GM21447 (cell line): ENCODE measurements around the gene EXO1.
"Not testable (repeated sequence)": the region's sequence is repeated elsewhere in the genome, so short reads cannot be mapped to it uniquely, and the experiment has no call there.

Source experiments
- ATAC-seq: cut with Tn5 transposase; IDR thresholded peaks from one replicate; pipeline ENCODE4 v1.9.1; 2021; ENCODE audit not compliant: unreplicated experiment

The EXO1 gene

DNA sequence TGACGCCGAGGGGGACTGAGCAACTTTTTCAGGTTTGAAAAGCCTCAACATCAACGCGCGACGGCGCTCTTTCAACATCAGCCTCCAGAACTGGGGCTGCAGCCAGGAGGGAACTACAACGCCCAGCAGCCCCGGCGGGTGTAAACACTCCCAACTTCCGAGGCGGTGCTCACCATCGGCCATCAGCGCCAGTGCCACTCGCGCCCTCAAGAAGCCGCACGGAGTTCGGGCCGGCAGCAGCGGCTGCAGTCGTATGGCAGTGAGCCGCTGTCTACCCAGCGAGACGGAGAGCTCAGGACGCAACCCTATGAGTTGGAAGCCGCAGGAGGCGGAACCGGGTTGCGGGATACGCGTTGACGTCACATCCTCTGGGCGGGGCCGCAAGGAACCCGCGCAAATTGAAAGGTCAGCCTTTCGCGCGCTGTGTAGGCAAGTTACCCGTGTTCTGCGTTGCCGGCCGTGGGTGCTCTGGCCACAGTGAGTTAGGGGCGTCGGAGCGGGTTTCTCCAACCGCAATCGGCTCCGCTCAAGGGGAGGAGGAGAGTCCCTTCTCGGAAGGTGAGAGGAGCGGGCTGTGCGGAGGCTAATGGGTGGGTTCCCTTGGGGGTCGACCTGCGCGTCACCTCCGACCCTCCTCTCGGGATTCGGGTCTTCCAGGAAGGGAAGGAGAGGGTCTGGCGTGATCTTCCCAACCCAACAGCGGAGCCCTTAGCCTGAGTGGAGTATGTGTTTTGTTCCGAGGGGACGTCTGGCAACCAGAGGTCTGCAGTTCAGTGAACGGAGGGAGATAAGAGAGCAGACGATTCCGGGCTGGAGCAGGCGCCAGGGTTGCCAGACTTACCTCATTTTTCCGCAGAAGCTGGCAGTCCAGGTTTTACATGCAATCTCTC lies at the start of gene EXO1:
TSS of gene EXO1 (plus strand) at position 409 of the 890 bp plus-strand sequence. CDS start 2,222 bp downstream, outside the sequence.
- ATAC-seq: peak; percentile 95

DNA sequence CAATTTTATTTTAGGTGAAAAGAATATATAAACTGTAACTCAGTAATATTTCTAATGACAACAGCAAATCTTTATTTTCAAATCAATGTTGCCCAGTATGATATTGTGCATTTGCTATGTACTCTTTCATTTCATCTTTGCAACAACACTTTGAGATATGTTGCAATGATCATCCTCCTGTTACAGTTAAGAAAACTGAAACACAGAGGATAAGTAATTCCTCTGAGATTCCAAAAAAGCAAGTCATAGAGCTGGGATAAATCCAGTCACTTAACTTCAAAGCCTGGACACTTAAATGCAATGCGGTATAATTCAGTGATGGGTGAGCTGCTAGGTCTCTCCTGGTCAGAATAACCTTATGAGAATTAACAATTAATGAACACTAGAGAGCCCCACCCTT lies 48.6 kb upstream of the EXO1 start:
- ATAC-seq: no peak

DNA sequence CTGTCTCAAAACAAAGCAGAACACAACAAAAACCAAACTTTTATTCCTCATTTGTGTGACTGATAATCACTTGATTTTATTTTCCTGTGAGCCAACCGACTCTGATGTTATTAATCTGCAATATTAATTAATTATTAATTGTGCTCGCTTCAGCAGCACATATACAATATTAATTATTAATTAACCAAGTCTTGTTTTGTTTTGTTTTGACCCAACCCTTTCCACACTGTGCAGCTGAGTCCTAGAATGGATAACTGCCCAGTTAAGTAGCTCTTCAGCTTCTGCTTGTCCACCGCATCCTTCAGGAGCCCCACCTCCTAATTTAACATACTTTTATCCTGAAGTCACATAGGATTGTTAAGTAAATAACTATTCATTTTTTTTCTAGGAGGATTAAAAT lies 47.4 kb upstream of the EXO1 start:
- no peak for ATAC-seq

DNA sequence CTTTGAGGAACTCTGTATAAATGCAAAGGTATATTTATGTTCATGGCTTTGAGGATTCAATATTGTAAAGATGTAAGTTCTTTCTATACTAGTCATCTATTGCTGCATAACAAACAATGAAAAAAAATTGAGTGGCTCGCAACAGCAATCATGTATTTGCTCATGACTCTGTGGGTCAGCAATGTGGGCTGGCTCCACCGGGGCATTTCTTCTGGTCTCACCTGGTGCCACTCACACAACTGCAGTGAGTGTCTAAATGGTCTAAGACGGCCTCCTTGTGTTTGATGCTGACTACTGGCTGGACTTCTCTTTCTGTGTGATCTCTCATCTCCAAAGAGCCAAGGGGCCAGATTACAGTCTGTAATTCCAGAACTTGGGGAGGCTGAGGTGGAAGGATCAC lies 45.1 kb upstream of the EXO1 start:
- ATAC-seq: no peak

DNA sequence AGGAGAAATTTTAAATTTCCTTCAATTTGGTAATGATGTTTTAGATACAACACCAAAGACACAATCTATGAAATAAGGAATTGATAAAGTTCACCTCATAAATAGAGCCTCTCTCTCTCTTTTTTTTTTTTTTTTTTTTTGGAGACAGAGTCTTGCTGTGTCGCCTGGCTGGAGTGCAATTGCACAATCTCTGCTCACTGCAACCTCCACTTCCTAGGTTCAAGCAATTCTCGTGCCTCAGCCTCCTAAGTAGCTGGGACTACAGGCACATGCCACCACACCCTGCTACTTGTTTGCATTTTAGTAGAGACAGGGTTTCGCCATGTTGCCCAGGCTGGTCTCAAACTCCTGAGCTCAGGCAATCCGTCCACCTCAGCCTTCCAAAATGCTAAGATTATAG lies 43.3 kb upstream of the EXO1 start:
- not testable (repeated sequence) for ATAC-seq

DNA sequence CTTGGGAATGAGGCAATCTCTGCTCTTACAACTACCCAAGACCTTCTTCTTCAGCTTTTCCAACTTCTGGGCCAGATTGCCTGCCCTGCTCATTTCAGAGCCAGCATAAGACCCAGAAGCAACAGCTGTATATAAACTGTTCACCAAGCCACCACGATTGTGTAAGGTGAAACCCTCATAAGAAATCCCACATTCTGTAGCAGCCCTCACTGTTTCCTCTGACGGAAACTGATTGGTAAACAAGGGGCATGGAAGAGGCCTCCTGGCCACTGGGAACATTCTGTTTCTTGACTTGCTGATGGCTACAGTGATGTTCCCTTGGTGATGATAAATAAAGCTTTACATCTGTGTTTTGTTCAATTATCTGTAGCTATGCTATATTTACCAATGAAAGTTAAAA lies 39.7 kb upstream of the EXO1 start:
- no peak for ATAC-seq

DNA sequence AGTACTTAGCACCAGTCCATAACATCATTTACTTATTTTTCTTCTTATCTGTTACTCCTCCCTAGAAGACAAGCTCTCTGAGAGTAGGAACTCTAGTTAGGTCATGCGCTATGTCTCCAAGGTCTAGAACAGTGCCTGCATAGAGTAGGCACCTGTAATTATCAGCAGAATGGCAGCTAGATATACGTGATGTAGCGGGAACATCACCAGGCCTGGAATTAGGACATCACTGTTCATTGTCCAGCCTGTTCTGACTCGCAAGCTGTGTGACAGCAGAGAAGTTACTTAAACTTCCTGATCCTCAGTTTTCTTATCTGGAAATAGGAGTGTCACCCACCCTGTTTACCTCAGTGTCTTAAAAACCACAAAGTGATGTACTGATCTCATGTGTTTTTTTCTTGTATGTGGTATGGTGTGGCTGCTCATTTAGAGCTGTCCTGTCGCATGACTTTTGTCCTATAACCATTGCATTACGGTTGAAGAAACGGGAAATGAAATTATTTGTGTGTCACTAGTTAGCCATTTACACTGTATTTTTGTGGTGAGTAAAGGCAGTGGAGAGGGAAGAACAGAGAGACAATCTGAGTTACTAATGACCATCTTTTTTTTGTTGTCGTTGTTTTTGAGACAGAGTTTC lies 37.1 kb upstream of the EXO1 start:
- ATAC-seq: no peak

DNA sequence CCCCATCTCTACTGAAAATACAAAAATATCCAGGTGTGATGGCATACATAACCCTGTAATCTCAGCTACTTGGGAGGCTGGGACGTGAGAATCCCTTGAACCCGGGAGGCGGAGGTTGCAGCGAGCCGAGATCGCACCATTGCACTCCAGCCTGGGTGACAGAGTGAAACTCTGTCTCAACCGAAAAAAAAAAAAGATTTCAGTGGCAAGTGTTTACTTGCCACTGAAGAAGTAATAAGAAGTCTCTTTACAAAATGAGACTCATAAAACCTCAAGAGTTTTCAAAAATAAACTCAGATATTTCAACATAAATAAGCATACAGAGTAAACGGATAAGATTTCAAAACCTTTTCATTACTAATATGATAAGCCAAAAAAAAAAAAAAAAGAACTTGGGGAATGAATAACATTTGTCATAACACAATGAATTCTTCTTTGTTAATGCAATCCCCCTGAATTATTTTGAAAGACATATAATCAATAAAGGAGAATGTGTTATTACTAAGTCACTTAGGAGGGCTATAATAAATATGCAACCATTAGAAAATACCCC lies 34.2 kb upstream of the EXO1 start:
- no peak for ATAC-seq

DNA sequence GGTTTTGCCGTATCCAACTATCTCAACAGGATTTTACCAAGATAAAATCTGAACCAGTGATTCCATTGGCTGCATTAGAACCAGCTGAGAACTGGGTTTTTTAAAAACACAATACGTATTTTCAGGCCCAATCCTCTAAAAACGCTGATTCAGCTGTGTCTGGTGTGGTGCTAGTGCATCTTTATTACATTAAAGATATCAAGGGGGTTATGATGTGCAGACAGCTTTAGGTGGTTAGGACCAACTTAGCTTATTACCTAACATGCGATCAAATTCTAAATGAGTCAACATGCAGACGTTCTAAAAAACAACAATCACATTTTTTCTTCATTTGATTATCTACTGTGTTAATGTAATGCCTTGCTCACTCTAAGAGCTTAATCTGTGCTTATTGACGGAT lies 32.0 kb upstream of the EXO1 start:
- no peak for ATAC-seq

DNA sequence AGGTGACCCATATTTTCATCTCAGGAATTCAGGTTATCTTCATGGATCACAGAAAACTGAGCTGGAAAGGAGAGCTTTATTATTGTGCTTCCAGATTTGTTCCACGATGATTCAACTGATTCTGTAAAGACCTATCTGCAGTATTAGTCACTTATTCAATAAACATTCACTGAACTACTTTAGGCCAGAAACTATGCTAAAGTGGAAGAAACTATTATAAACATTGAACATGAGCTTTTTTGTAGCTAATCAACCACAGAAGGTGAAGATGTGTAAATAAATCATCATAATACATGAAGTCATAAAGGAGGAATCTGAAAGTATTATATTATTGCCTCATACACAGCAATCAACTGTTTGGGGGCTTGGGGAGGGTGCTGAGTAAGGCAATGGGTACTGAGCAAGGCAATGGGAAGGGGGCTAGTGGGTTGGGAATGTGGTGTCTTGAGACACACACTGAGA lies 30.6 kb upstream of the EXO1 start:
- no peak for ATAC-seq

DNA sequence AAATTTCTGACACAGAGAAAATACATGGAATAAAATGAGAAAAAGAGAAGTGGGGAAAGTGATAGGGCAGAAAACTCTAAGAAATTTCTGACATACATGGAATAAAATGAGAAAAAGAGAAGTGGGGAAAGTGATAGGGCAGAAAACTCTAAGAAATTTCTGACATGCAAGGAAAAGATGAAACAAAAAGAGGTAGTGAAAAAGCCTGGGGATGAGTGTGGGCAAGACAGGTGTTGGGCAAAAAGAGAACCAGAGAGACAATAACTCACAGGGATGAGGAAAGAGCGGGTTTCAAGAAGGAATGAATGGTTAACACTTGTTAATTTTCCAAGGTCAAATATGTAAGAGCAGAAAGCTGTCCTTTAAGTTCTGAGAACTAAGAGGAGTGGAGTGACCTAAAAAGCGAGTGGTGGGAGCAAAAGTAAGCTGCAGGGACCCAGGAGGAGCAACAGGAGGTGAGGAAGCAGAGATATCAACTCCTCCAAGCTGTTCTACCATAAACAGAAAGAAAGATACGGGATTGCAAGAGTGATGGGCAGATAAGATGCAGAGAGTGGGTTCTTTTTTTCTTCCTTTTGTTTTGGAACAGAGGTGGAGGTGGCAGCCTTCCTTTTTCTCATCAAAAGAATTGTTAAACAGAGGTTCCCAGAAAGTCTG lies 29.9 kb upstream of the EXO1 start:
- no peak for ATAC-seq

DNA sequence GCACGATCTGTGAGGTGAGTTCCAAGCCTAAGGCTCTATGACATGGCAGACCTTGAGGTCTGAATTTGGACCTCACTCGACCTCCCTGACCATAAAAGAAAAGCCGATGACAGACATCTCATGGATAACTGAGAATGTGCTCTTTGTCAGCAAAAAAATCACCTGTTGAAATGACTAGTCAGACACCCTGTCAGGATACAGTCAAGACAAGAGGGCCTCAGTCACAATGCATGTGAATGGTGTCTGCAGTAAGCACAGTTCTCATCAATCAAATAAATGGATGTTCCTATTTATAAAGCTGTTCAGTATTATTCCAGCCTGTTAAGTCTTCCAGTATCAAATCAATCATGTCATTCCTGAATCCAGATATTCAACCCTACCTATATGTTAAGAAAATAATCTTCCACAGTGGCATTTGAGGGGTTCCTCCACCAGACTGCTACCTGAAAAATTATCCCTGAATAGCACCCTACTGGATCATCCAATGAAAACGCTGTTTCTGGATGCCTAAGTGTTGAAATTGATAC lies 28.6 kb upstream of the EXO1 start:
- no peak for ATAC-seq

DNA sequence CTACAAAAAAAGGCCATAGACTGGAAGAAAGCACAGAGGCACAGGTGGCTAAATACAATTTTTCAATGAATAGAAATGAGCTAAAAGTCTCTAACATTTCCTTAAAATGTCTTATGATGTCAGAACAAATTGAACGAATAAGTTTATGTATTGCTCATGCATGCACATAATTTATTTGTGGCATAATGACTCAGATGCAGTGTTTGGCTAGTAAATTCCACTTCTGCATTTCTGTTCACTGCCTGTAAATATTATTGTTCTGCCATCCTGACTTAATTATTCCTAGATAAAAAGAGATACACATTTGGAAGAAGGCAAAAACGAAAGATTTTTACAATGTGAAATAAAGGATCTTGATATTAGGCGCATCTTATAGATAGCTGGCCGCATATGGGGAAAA lies 26.6 kb upstream of the EXO1 start:
- no peak for ATAC-seq

DNA sequence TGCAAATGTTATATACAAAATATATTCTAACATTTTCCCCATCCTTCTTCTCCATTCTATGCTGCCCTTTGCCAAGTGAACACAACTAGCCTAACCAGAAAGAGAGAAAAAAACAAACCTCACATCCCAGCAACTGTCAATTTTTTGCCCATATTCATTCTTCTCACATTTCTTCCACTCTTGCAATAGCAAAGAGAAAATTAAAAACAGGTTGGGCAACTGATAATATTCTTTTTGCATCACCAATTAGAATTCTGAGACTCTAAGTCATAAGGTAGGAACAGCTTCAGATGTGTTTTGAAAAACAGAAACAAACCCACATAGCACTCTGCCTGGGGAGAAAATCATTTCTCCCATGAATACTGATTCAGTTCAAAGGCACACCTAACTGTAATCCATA lies 25.2 kb upstream of the EXO1 start:
- ATAC-seq: no peak

DNA sequence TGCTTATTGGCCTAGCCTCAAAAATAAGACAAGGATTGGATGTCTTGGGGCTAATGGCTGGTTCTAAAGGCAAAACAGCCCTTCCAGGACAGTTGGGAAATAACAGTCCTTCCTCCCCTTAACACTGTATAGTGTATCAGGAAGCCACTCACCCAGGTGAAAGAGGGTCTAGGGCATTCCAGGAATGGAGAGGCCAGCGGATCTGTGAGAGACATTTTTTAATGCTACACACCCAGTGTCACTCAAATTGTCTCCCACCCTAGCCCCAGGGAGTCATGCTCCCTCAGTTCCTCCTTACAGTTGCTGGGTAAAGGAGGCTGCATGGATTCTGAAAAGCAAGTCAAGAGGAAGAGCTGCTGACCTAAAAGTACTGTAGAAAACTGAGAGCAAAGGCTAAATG lies 24.1 kb upstream of the EXO1 start:
- no peak for ATAC-seq

DNA sequence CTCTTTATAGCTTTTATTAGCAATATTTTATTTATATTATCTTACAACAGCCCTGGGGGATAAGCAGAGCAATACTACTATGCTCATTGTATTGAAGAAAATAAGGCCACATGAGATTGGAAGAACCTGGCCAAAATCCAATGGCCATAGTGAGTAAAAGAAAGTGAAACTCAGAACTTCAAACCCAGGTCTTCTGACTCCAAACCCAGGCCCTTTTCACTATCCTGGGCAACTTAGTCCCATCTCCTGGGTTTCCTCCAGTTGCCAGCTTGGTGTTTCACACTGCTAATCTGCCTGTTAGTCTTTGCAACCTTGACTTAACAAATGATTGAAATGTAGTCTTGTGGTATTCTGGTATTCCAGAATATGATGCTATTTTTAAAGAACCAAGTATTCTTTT lies 22.4 kb upstream of the EXO1 start:
- no peak for ATAC-seq

DNA sequence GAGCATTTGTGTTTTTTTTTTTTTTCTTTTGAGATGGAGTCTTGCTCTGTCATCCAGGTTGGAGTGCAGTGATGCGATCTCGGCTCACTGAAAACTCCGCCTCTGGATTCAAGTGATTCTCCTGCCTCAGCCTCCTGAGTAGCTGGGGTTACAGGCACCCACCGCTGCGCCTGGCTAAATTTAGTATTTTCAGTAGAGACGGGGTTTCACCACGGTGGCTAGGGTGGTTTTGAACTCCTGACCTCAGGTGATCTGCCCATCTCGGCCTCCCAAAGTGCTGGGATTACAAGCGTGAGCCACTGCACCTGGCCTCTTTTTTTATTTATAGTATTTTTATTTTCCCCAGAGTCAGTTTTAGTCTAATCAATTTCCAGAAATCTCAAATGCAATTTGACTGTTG lies 21.4 kb upstream of the EXO1 start:
- ATAC-seq: not testable (repeated sequence)

DNA sequence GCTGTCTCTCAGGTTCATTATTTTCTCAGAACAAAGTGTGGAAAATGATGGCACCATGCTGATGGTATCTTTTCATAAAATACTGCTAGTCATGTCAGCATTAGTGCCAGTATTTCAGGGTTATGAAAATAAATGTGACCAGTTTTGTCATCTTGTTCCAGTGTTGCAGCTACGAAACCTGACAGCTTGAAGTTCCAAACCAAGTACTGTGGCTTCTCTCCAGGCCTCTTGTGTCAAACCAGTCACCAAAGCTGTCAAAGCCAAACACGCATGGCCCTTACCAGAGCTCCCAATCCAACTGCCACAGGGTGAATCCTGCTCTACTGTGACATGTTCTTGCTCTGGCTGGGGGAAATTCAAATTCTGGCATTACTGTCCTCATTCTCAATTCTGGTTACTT lies 20.7 kb upstream of the EXO1 start:
- ATAC-seq: no peak

DNA sequence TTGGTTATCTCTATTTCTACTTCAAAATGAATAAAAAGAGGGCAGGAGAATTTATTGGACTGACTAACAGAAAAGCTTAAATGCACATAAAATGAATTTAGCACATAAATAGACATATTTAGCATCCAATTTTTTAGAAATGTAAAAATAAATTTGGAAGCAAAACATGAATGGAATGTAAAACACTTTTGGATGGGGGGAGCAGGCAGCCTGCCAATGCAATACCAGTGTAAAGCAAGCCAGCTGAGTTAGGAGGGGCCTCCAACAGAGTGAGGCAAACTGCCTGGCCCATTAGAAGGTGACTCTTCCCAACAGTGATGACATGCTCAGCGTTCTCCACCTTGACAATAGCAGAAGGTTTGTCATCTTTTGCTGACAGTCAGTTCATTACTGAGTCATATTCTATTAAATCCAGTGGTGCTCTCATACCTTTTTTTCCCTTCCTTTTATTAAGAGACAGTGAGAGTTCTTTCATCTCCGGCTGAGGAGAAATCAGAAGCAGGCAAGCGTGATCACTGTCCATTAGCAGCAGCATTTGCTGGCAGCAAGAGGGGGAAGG lies 19.5 kb upstream of the EXO1 start:
- no peak for ATAC-seq

DNA sequence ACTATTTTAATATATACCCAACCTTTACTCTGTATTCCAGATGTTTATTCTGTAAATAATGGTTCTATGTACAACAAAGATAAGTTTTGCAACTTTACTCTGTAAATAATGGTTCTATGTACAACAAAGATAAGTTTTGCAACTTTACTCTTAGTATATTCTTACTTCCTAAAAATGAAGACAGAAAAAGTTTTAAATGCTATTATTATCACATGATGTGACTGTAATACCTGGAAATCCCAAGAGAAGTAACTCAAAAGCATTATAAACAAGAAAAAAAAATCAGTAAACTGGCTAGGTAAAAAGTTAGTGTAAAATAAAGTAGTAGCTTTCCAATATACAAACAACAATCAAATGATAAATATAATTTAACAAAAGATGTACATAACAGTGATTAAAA lies 18.5 kb upstream of the EXO1 start:
- ATAC-seq: no peak

DNA sequence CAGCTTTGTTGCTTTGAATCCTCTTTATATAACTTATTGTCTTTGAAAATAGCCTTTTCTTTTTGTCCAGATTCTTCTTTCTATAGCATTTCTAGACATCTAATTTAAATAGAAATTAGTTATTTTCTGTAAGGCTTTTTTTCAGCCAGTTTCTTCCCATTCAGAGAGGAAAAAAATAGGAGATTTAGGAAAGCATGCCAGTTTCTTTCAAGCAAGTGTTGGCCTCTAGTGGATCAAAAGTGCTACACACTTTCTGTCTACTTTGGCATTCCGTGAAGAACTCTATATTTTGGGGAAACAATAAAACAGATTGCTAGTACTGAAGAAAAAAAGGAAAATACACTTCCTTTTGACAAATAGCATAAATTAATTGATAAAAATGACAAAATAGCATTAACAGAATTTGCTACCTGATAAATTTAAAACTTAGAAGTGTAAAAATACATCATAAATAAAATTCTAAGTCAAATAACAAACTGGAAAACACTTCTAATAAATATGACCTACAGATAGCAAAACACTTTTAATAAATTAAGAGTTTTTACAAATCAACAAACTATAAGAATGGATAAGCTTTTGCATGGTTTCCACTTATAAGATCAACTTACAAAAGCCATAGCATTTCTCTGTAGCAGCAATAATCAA lies 13.1 kb upstream of the EXO1 start:
- ATAC-seq: no peak
